Non-pigmented ciliary epithelial cell (primary cell): Measurements from ENCODE around the gene COMMD2.
A peak's percentile ranks its signal among the peaks of the same experiment; 100 is the strongest.

Source experiments
- DNase-seq: peaks from one replicate; pipeline ENCODE4 v3.0.0-alpha.2; 2010; ENCODE audit warnings: low read depth

The COMMD2 gene

DNA sequence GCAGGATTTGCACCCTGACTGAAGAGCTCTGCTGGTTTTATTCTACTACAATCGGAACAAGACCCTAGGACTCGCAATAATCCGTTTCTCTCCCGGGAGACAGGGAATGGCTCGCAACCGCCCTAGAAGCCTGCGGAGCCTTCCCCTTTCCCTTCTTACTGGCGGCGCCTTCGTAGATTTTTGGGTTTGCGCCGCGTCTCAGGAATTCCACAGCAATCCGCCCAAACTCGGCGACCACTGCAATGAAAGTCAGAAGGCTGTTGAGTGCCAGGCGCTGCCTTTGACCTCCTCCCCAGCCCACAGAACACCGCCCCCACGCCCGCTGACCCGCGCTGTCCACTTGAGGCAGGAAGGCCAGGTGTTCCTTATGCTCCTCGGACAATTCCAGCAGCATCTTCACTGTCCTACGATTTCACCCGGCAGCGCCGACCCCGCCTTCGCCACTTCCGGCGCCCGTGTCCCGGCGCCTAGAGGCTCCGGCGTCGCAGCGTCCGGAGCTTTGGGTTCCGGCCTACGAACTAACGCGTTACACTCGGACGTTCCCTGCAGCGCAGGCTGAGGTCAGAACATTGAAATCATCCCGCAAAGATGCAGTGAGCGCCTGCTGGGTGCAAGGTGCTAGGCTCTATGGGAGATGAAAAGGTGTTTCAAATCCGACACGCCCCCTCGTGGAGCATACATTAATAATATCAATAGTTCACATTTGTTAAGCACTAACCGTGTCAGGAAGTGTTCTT lies at the start of gene COMMD2:
TSS of gene COMMD2 (minus strand) at position 439 of the 737 bp plus-strand sequence. CDS start at position 394, 45 bp downstream.
- peak; percentile 35 for DNase-seq

DNA sequence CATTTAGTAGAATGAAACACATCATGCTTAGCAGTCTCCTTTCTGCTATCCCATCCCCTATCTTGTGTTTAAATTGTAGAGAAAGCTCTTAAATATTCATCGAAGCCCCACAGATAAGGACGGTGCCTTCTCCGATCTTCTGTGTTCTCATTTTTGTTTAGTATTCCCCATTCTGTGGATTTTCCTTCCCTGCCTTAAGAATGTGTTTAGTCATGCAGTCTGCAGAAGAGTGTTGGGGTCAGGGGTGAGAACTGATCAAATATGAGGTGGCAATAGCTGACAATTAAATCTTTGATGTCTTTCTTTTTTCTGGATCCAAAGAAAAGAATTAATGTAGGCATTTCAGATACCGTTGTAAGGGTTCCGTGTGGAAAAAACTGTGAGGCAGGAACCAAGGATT lies 49.4 kb upstream of the COMMD2 start:
- no peak for DNase-seq

DNA sequence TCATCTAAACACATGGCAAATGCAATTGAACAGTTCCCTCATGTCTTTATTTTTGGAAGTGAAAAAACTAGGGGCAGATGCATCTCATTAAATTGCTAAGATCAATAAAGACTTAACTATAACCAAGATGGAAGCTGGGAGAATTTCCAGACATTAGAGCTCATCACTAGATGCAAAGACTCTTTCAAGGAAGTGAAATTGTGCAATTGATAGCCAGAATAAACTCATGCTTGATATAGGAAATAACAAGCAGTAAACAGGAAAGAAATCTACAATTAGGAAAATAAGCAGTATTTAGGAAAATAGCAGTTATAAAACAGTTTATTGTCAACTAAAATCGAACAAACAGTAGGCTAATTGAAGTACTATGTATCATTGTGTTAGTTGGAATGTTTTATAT lies 48.9 kb upstream of the COMMD2 start:
- no peak for DNase-seq

DNA sequence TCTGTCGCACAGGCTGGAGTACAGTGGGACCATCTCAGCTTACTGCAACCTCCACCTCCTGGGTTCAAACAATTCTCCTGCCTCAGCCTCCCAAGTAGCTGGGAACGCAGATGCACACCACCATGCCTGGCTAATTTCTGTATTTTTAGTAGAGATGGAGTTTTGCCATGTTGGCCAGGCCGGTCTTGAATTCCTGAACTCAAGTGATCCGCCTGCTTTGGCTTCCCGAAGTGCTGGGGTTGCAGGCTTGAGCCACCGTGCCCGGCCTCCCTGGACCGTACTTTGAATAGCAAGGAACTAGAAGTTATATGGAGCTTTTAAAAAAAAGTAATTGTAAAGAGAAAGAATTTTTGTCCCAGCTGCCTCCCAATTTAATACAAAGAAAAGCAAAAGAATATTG lies 48.4 kb upstream of the COMMD2 start:
- DNase-seq, result no peak

GRCh38 chr3:149796026-149796425 lies 43.7 kb upstream of the COMMD2 start:
- DNase-seq, result no peak

DNA sequence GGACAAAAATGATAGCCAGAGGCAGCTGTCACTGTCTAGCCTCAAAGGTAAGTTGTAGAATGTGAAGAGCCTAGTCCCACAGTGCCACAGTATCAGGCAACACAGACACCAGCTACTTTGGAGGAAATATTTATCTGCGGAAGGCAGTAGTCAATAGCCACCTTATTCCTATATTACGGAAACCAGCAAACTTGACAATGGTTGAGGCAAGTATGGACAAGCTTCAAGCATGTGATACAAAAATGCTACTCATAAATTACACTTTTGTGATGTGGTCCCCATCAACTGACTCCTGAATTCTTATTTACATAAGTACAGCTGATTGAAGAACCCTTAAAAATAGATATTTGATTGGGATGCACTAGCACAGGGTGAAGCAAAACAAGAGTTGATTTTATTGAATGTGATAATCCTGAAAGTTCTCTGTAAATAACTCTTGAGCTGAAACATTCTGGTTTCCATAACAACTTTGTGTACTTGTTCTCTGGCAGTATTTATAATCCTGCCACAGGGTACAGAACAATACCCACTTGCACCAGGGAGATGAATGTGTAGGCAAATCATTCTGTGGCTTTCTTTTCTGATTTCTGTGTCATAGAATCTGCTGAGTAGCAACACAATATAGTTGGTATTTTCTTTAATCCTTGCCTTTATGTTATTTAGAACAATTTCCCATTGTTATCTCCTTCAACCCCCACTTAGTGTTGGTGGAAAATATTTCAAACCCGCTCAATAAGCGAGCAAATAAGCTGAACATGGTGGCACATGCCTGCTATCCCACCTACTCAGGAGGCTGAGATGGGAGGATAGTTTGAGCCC lies 40.4 kb upstream of the COMMD2 start, which contains the start of gene ANKUB1:
TSS of gene ANKUB1 (minus strand) at position 103 of the 819 bp plus-strand sequence. CDS start 188 bp downstream, outside the sequence.
- DNase-seq, result no peak

DNA sequence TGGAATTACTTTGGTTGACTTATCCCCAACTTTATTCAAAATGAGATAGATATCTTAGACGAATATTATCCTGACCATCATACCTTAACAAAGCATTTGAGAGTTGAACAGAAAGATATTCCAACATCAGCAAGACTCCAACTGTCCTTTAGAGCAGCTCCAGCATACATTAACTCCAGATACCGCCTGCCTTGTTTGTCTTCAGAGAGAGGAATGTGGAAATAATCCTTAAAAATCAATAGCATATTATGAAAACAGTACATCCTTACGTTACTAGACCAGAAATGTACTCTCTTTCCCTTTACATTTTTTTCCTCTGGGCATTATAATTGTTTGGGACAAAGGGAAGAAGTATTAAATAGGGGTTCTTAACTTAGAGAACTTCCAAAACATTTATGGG lies 38.4 kb upstream of the COMMD2 start:
- no peak for DNase-seq

DNA sequence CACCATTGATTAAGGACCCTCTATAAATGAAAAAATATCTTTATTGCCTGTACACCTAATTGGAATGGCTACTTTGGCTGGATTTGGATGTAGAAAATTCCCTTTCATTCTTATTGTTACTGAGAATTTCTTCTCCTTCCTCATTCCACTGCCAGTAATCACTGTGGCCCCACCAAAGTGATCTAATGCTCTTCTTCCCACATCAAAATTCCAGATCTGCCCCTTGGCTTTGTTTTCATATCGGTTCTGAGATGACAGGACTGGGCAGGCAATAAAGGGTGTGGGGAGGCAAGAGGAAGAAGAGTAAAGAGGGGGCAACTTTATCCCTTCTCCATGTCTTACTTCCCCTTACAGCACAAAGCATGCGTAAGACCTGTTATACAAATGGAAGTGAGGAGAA lies 38.0 kb upstream of the COMMD2 start:
- DNase-seq, result no peak

- DNase-seq, result peak; percentile 55
Observed at GRCh38 chr3:149784064-149784704, 31.9 kb upstream of the COMMD2 start.

DNA sequence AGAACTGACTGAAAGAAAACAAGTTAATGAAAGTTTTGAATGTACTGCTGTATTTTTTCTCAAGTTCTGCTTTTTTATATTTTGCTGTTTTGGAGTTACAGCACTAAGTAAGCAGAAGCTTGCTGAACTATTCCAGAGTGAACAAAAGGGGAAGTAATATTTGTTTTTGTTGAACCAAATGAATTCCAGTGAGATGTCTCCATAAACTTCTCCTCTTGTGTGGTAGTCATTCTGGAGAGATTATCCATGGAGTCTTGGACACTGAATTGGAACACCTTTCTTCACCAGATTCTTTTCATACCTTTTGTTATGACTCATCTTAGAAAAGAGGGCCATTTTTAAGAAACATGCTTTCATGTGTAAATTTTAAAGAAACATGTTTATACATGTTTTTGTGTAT lies 31.3 kb upstream of the COMMD2 start:
- DNase-seq, result peak; percentile 77

- no peak for DNase-seq
Observed at GRCh38 chr3:149781741-149782140, 29.5 kb upstream of the COMMD2 start.

DNA sequence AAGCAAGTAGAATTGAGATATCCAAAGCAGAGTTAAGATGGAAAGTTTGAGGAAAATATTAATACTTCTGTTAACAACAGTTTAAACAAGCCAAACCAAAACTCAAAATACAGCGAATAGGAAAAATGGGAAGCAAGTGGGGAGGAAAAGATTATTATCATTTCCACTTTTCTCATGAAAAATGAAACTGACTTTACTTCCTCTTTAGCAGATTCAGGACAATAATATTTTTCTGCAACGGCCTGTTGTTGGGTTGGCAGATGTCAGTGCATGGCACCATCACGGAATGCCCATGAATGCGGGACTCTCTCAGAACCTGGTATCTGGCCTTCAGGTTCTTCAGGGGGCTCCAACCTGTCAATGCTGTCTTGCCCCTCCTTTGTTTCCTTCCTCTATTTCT lies 28.9 kb upstream of the COMMD2 start:
- no peak for DNase-seq

DNA sequence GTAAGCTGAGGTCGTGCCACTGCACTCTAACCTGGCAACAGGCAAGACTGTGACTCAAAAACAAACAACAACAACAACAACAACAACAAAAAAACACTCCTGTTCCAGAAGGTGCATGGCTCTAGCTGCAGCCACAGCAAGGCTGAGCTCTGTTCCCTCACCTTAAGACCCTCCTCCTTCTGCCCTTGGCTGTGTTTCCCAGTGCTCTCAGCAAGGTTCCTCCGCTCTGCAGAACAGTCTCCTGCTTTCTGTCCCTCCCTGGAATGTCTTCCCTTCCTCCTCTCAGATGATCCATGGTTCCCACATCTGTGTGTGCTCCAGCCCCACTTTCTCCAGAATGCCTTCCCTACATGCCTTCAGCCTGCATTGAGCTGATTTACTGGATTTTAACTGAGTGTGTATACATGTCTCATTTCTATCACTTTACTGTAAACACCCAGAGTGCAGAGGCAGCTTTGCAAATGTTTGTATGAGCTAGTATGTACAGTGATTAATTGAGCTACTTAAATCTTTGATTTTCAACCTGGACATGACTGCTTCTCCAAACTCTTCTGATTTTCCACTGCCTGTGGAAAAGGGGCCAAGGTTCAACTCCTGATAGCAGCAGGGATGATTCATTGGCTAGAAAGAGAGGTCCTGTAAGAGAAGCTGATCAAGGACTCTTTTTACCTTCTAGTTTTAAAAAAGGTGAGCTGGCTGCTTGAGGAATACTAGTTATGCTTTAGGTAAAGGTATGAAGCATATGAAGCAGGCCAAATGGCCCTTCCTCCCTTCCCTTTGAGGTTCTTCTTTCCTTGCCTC lies 25.3 kb upstream of the COMMD2 start:
- DNase-seq, result no peak

GRCh38 chr3:149776170-149776569 lies 23.9 kb upstream of the COMMD2 start:
- no peak for DNase-seq

- DNase-seq, result no peak
Observed at GRCh38 chr3:149772861-149773260, 20.6 kb upstream of the COMMD2 start.

GRCh38 chr3:149771652-149772271 lies 19.5 kb upstream of the COMMD2 start:
- DNase-seq, result no peak

GRCh38 chr3:149770246-149770645 lies 18.0 kb upstream of the COMMD2 start:
- no peak for DNase-seq

GRCh38 chr3:149768704-149769103 lies 16.4 kb upstream of the COMMD2 start:
- DNase-seq, result no peak

DNA sequence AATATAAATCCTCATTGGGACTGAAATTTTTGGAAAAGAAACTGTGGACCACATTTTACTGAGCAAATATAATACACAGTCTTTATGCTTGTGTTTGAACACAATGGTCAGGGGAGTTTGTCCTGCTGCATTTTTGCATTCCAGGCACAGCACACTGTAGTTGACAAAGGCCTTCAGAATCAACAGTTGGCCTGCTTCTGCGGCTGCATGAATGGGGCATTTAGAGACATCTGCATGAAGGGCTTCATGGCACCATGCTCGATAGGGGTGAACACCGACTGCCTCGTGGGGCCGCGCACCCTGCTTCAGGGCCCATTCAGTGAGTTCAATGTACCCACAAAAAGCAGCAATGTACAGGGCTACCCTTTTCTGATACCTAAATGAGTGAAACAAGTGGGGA lies 15.4 kb upstream of the COMMD2 start:
- DNase-seq, result no peak

- no peak for DNase-seq
Observed at GRCh38 chr3:149765762-149766334, 13.6 kb upstream of the COMMD2 start.

DNA sequence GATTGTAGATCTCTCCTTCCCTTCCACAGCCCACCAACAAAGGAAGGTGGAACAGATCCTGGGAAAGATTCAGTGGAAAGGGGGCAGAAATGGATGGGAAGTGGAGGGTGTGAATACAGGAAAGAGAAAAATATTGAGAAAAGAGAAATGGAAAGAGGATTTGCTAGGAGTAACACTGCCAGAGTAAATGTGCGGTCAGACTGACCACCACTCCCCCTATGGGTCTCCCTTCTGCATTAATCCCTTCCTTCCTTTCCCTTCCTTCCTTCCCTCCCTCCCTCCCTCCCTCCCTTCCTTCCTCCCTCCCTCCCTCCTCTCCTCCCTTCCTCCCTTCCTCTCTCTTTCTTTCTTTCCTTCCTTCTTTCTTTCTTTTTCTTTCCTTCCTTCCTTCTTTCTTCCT lies 12.0 kb upstream of the COMMD2 start:
- no peak for DNase-seq
